GM13976 (cell line): ENCODE measurements around the gene OSBP2.
A peak's percentile ranks its signal among the peaks of the same experiment; 100 is the strongest.

Experiments used
- DNase-seq: peaks from one replicate; pipeline ENCODE4 v3.0.0; 2012; ENCODE audit warnings: low spot score
- CTCF ChIP-seq: IDR thresholded peaks from 2 replicates; pipeline ENCODE4 v1.5.1; 2012; ENCODE audit warnings: borderline replicate concordance, mild to moderate bottlenecking; ENCODE audit not compliant: insufficient read depth; ENCODE audit errors: extremely low read depth, missing control alignments, control extremely low read depth
- in situ Hi-C: fragments of 300-500 bp; cut with MboI; formaldehyde crosslinking; loops from one replicate; pipeline ENCODE4 v1.12.0; 2022; ENCODE audit warnings: low sequenced_read_pairs, mixed read lengths, inconsistent platforms; ENCODE audit not compliant: unreplicated experiment

Gene OSBP2

GRCh38 chr22:30804626-30805025 lies 110.0 kb downstream of the OSBP2 start:
- DNase-seq: no peak
- in situ Hi-C loops: no loop called here
- no peak for TF ChIP-seq CTCF

- no peak for TF ChIP-seq CTCF
- no peak for DNase-seq
- in situ Hi-C loops: no loop called here
Observed at GRCh38 chr22:30806391-30806861, 111.8 kb downstream of the OSBP2 start.

GRCh38 chr22:30809086-30809485 lies 114.4 kb downstream of the OSBP2 start:
- no peak for DNase-seq
- no peak for TF ChIP-seq CTCF
- in situ Hi-C loops: no loop called here

GRCh38 chr22:30810105-30810504 lies 115.4 kb downstream of the OSBP2 start:
- in situ Hi-C loops: no loop called here
- TF ChIP-seq CTCF: no peak
- DNase-seq: no peak

- in situ Hi-C loops: no loop called here
- no peak for DNase-seq
- no peak for TF ChIP-seq CTCF
Observed at GRCh38 chr22:30813936-30814335, 119.3 kb downstream of the OSBP2 start.

- no peak for DNase-seq
- in situ Hi-C loops: no loop called here
- peak; percentile 2 for TF ChIP-seq CTCF
Observed at GRCh38 chr22:30816413-30816812, 121.7 kb downstream of the OSBP2 start.

GRCh38 chr22:30821381-30821780 lies 126.7 kb downstream of the OSBP2 start:
- DNase-seq: no peak
- TF ChIP-seq CTCF: no peak
- in situ Hi-C loops: no loop called here
